Erythroblast (primary cell): ENCODE data around the gene ZFHX3.
A peak's percentile ranks its signal among the peaks of the same experiment; 100 is the strongest.

Experiments
- DNase-seq, 2 experiments: peaks; one replicate each; lab custom pipeline; 2025; lab: John Stamatoyannopoulos, UW
- GATA1 ChIP-seq: IDR thresholded peaks from 2 replicates; pipeline ENCODE4 v1.6.1; 2011; ENCODE audit warnings: low read depth, mild to moderate bottlenecking, control low read depth, low read length, moderate library complexity
- POLR2A ChIP-seq: IDR thresholded peaks from 2 replicates; pipeline ENCODE4 v1.6.1; 2011; ENCODE audit warnings: mild to moderate bottlenecking, low read length

Gene ZFHX3

DNA sequence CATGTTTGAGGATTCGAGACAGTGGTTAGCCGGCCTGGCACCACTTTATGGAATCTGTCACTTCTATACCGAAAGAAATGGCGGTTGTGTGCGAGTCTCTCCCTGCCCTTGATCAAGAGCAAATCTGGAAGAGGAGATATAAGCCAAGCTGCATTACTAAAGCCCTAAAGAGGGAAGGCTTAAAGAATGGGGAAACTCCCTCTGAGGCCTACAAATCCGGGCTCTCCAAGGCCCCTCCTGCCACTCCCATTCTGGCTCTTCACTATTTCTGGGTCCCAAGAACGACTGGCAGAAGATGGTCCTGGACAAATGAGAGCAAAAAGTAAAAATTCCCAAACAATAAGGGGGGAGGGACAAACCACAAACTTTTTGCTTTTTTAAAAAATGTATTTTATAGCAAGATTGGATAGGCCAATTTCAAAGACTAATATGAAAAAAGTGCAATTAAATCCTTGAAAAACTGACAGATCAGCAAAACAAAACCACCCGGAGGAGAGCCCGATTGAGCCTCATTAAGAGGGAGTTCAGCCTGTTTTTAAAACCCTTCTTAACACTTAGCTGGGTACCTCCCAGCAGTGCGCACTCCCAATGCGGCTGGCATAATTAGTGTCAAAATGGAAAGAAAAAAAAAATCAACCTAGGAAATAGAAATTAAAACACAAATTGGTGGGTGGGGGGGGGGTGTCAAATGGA lies 193.5 kb downstream of the ZFHX3 start:
- TF ChIP-seq GATA1 (no peak), POLR2A (no peak)

DNA sequence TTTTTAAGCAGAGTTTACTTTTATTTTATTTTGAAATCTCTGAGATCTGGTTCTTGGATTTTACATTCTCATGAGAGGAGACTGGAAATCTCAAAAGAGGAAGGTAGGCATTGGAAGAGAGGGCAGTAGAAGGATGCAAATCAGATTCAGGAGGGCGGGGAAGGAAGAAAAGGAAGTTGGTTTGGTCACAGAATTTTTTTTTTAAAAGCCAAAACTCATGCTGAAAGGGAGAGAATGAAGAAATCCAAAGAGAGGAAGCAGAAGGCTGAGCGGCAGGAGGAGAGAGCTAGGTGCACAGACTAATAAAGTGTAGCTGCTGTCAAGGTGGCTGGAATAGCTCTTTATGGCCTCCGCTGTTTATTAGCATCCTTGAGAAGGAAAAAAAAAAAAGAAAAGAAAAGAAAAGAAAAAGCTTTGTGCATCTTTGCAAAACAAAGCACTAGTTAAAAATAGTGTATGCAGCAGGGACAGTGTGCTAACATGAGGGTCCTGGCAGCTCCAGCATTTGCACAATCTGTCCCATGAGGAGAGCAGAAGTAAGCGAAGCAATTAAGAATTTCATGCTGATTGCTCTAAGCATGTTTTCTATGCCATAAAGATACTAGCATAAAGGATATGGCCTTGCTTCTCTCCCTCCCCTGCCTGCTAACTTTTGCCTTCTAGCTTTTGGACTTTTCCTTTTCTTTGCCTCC lies 194.2 kb downstream of the ZFHX3 start:
- TF ChIP-seq POLR2A (no peak), GATA1 (no peak)
- DNase-seq: no peak

More for the DNA sequence above, 193.5 kb downstream of the ZFHX3 start:
- DNase-seq: no peak

DNA sequence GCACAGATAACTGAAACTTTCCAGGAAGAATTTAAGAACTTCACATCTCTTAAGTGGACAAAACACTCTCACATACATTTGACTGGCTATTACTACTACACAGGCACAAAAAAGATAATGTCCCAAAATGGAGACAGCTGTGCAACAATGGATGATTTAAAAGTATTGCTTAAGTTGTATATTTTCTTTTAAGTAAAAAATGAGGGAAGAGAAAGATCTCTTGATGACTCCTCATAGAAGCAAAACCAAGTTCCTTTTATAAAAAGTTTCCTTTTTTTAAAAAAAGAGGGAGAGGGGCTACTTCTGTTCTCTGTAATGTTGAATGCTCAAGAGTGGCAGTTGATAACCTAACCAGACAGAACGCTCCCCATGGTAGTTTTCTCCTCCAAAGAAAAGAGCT lies 195.5 kb downstream of the ZFHX3 start:
- TF ChIP-seq POLR2A (no peak), GATA1 (no peak)
- no peak for DNase-seq

DNA sequence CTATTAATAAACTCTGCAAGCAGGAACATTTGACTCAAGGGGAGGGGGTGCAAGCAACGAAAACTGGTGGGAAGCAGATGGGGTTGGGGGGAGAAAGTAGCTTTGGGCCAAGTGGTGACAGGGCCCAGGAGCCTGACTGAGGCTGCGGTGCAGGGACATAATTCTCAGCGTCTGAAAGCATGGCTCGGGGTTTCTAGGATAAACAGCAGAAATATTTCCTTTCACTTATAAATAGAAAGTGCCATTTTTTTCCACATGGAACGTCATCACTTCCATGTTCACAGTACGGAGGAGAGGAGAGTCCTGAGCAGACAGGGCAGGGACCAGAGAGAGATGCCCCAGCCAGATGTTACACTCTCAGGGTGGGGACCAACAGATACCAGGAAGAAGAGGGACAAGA lies 197.1 kb downstream of the ZFHX3 start:
- DNase-seq: no peak
- TF ChIP-seq GATA1 (no peak), POLR2A (no peak)

DNA sequence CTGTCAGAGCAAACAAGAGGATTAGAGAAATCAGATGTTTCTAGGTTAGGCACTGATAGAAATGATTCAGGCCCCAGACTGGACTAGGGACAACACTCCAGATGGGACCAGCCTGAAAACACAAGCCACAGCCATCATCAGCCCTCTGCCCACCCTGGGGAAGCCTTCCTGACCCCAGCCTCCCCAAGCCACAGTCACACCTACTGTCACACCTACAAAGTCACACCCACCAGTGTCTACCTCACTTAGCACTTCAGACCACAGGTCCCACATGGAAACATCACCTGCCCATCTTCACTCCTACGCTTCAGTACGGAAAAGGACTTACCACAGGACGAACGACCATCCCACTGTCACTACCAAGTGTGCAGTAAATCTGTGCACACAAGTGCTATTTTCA lies 197.9 kb downstream of the ZFHX3 start:
- no peak for TF ChIP-seq GATA1
- no peak for TF ChIP-seq POLR2A

DNA sequence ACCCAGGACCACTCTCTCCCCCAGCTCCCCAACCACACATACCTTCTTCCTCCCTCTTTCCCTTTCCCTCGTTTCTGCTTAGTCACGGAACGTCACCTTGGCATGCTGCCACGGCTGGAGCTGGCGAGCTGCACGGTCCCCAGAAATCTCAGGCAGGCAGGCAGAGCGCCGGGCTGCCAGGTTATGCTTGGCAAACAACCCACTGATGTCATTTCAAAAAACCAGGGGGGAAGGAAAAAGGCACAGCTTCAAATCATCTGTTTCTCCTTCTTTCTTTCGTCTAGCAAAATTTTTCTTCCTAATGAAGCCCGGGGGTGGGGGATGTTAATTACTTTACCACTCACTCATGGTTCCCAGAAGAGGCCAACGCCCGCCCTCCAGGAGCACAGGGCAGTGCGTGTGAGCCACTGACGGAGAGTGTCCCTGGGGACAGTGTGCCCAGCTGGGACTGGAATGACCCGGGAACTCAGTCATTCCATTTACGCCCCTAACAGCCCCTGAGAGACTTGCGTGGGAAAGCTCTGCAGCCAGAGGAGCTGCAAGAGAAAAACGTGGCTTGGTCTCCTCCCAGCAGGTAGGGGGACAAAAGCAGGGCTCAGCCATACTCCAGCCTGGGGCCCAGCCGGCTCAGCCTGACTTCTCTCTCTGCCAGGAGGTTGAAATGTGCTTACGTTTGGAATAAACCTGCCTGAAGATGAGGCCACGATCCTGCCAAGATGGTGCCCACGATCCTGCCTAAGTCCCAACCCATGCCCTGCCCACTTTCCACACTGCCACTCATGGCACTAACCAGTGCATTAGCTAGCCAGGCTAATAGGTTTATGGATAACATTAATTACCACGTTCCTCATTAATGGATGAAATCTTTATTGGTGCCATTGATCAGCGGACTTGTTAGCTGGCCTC lies 198.9 kb downstream of the ZFHX3 start:
- DNase-seq: peak in 1 of 2 experiments; percentile 21
- TF ChIP-seq GATA1: no peak
- no peak for TF ChIP-seq POLR2A

More for the DNA sequence above, 197.9 kb downstream of the ZFHX3 start:
- DNase-seq: no peak

DNA sequence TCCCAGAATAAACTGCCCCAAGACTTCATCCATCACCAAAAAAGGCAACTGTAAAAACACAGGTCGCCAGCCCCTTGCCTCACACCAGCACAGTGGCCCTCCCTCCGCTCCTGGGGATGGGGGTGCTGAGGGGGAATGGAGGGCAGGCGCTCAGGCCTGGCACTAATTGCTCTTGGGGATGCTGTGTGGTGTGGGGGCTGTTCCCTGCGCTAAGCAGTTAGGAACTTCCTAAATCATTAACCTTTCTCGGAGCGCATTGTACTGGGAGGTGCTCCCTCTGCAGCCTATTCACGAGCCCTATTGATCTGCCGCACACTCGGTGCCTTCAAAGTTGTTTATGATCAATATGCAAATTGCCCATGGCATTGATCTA lies 199.9 kb downstream of the ZFHX3 start:
- DNase-seq: no peak
- TF ChIP-seq GATA1 (no peak), POLR2A (no peak)

DNA sequence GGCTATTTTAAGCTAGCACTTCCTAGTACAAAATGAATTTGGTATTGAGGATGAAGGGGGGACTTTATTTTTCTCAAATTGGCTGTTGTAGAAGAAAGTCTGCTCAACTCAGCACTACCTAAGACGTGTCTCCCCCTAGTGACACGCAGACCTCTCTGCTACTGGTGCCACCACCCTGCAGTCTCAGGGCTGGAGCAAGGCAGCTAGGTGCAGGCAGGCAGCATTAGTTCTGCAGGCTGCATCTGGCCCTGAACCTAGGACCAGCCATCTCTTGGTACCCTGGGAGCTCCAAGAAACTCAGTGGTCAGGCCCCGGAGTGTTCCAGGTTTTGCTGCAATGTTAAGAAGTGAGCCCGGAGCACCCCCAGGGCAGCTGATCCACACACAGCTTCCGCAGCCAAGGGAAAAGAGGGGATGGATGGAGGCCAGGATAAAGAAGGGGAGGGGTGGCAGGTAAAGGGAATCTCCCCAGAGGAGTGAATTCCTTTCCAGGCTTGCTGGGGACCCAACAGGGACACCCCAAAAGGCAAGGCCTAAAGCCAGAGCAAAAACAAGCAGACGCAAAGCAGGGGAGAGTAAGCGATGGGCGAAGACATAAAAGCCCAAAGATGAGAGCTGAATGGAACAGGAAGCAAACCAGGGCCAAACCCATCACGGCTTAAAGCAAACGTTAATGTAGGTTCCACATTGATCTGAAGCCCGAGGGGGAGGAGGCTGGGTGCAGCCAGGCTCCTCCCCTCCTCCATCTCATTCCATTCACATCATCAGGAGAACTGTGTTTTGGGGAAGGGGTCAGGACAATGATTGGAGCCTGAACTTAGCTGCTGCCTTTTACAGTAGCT lies 200.5 kb downstream of the ZFHX3 start:
- DNase-seq: peak; percentile 24 to 39
- TF ChIP-seq GATA1 (no peak), POLR2A (no peak)

DNA sequence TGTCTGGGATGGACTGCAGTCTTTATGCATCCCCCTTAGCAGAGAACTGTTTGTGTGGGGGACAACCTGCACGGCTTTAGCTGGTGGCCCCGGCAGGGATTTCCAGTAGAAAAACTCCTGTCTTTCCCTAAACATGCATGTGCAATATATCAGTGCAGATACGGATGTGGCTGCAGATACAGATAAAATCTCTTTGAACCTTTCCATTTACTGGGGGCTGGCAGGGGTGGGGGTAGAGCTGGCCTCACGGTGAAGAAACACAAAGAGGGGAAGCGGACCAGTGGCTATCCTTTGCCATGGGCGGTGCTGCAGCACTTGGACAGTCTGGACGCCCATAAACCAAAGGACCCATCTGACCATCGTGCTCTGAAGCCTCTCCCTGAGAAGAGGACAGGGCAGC lies 201.3 kb downstream of the ZFHX3 start:
- no peak for TF ChIP-seq POLR2A
- no peak for TF ChIP-seq GATA1
- no peak for DNase-seq

DNA sequence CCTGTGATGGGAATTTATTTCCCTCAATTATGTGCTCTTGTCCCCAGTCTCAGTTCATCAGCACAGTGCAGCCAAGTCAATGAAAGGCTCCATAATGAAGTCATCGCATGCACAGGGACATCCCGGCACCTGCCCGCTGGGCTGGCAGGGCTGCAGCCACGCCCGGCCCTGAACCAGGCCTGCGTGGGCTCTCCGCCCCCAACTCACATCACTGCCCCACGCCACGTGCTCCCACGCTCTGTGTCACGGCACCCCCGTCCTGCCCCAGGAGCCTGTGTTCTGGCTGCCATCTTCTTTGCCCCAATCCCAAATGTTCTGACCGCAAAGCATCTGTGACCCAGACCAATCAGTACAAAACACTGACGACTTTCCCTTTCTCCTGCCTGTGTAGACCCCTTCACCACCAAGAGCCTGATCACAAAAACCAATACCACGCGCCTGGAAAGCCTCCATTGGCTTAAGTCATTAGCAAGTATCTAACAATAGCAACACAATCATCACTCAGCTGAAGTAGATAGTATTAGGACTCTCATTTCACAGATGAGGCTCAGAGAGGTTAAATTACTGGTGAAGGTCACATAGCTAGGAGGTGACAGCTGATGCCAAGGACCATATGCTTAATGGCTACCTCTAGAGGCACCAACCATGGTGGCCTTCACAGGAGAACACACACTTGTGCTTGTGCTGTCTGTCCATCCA lies 202.5 kb downstream of the ZFHX3 start:
- DNase-seq: no peak
- TF ChIP-seq GATA1 (no peak), POLR2A (no peak)

DNA sequence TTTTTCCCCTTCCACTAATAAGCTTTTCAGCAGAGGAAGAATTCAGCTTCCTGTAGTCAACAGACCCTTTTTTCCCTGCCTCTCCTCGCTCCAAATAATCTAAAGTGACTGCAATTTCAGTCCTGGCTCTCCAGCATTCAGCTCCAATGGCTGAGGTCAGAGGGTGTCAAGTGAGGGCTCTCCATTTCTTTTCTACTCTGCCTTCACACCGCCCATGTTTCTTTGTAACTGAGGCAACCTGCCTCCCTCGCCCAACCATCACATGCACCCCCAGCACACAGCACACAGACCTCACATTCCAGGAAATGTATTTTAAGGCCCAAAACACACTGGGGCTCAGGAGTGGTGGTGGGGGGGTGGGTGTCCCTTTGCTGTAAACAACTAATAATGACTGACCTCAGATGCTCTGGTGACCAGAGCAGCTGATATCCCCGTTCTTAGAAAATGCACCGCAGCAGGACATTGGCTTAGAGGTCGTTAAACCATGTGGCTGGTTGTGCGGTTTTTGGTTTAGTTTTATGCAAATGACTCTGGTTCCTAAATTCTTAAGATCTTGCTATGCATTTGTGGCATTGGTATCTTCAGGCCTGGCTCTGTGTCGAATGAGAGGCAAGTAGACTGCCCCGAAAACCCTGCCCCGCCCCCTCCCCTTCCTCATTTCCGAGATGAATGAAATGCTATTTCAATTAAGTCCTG lies 203.6 kb downstream of the ZFHX3 start:
- no peak for TF ChIP-seq POLR2A
- no peak for TF ChIP-seq GATA1
- DNase-seq: no peak

DNA sequence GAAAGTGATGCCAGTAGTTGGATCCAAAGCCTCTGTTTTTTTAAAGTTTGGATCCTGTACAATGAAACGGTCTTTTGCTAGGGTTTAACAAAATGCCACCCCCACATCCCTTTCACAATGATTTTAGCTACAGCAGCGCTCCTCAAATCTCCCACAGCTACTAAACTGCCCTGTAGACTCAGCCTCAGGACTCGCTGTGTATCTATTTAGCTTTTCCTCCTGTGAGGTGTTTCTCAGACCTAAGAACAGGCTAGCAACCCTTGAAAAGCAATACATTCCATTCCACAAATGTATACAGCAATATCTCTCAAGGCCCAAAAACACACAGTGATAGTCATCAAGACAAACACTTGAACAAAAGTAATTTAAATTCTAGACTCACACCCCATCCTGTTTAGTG lies 206.4 kb downstream of the ZFHX3 start:
- TF ChIP-seq GATA1: no peak
- no peak for TF ChIP-seq POLR2A
- DNase-seq: no peak
